Transverse colon (tissue), 4 donors: ENCODE results near the gene VPS26A.

Experiments
- EP300 ChIP-seq: sonication (generic); formaldehyde crosslinking; IDR thresholded peaks from one replicate; pipeline ENCODE4 v1.6.1; 2017; ENCODE audit warnings: antibody characterized with exemption, low read depth
- POLR2A ChIP-seq: fragments of 450-650 bp; IDR thresholded peaks from one replicate; pipeline ENCODE4 v1.6.1; 2016; ENCODE audit warnings: antibody characterized with exemption, mild to moderate bottlenecking, moderate library complexity
- POLR2AphosphoS5 ChIP-seq, 3 donors: sonication (generic); formaldehyde crosslinking; IDR thresholded peaks; one replicate each; pipeline ENCODE4 v1.6.1; 2016; ENCODE audit warnings: antibody characterized with exemption in 3 of 3
- TF ChIP-seq, protein P1 (sequence below), 5 experiments: fragments of 200-600 bp in 3 of 5; fragments of 450-650 bp in 2 of 5; sonication (generic) in 3 of 5; IDR thresholded peaks; 1 replicate in 2 of 5; 2 replicates in 3 of 5; pipeline ENCODE4 v1.5.1; 2016 to 2017; ENCODE audit warnings: antibody characterized with exemption in 5 of 5, inconsistent platforms in 3 of 5, mild to moderate bottlenecking in 2 of 5, moderate library complexity in 1 of 5

DNA sequence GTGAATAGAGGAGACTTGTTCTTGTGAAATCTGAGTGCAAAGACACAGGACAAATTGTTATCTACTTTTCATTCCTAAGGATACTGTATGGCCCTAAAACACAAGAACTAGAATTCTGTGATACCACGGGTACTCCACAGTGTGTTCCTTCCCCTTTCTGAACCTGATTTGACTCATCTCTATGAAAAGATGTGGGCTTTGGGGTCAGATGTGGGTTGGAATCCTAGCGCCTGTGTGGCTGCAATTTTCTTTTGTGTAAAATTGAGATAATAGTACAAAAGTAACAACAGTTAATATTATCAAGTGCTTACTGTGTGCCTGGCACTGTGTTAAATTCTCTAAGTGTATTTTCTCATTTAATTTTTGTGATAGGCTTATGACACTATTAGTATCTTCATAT is 27.9 kb upstream of the VPS26A start:
- TF ChIP-seq, protein P1, sequence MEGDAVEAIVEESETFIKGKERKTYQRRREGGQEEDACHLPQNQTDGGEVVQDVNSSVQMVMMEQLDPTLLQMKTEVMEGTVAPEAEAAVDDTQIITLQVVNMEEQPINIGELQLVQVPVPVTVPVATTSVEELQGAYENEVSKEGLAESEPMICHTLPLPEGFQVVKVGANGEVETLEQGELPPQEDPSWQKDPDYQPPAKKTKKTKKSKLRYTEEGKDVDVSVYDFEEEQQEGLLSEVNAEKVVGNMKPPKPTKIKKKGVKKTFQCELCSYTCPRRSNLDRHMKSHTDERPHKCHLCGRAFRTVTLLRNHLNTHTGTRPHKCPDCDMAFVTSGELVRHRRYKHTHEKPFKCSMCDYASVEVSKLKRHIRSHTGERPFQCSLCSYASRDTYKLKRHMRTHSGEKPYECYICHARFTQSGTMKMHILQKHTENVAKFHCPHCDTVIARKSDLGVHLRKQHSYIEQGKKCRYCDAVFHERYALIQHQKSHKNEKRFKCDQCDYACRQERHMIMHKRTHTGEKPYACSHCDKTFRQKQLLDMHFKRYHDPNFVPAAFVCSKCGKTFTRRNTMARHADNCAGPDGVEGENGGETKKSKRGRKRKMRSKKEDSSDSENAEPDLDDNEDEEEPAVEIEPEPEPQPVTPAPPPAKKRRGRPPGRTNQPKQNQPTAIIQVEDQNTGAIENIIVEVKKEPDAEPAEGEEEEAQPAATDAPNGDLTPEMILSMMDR (IDR thresholded peaks at IDR 0.05), result no peak
- TF ChIP-seq EP300 (no peak), POLR2AphosphoS5 (IDR thresholded peaks at IDR 0.05) (no peak), POLR2A (no peak)
